ENCODE results near the gene TXNDC12.

The TXNDC12 gene

GRCh38 chr1:52098139-52098871 is 43.3 kb upstream of the TXNDC12 start:
- CTCF ChIA-PET = no interaction called here
- Histone ChIP-seq H3K4me1 (ENCODE audit: control insufficient read depth, insufficient read depth, low read length) (no peaks in the 10 kb centered on the region), H3K4me3 (ENCODE audit: low read depth, low read length) (no peak overlapping the region), H3K36me3 (ENCODE audit: control insufficient read depth in 2 of 2, insufficient read depth in 1 of 2, low read length in 2 of 2) (no peaks in the 10 kb centered on the region), H3K27ac (ENCODE audit: extremely low read depth, low read depth, low read length) (no peak overlapping the region), H3K9me3 (ENCODE audit: control insufficient read depth, insufficient read depth, low read depth, low read length) (no peaks in the 10 kb centered on the region)
- POLR2A ChIA-PET = interaction anchor here (0.6 kb wide), 1 partner anchor 217 kb away, joined by 4 read pairs; no protein-coding TSS in a partner anchor
- TF ChIP-seq ZNF114 (tag by site-specific recombination; IDR thresholded peaks at IDR 0.05) (no peak), ZBTB49 (tag by site-specific recombination; IDR thresholded peaks at IDR 0.05; ENCODE audit: low read depth) (no peak), ZBTB17 (tag by site-specific recombination; IDR thresholded peaks at IDR 0.05) (peak; percentile 56), ZSCAN4 (tag by site-specific recombination; IDR thresholded peaks at IDR 0.05) (peak; percentile 72), ZNF610 (tag by site-specific recombination; IDR thresholded peaks at IDR 0.05; ENCODE audit: borderline replicate concordance) (peak; percentile 82; the same call in 1 of the 2 replicates), SCRT2 (tag by site-specific recombination; IDR thresholded peaks at IDR 0.05) (no peak), ZNF513 (tag by site-specific recombination; IDR thresholded peaks at IDR 0.05) (no peak), FEZF1 (tag by site-specific recombination; IDR thresholded peaks at IDR 0.05) (no peak), ZNF621 (tag by site-specific recombination; IDR thresholded peaks at IDR 0.05) (no peak), ZNF416 (tag by site-specific recombination; IDR thresholded peaks at IDR 0.05) (no peak), ZNF248 (tag by site-specific recombination; IDR thresholded peaks at IDR 0.05) (no peak), ZNF10 (tag by site-specific recombination; IDR thresholded peaks at IDR 0.05) (no peak), HOXD13 (CRISPR knock-in tag; IDR thresholded peaks at IDR 0.05; ENCODE audit: borderline replicate concordance) (no peak), ZNF449 (tag by site-specific recombination; IDR thresholded peaks at IDR 0.05) (no peak), ZNF221 (tag by site-specific recombination; IDR thresholded peaks at IDR 0.05; ENCODE audit: borderline replicate concordance) (no peak), ZNF473 (tag by site-specific recombination; IDR thresholded peaks at IDR 0.05) (no peak), ZNF664 (tag by site-specific recombination; IDR thresholded peaks at IDR 0.05) (no peak), SP2 (tag by site-specific recombination; IDR thresholded peaks at IDR 0.05) (no peak), REPIN1 (tag by site-specific recombination; IDR thresholded peaks at IDR 0.05; ENCODE audit: low read depth) (no peak), TRIM28 (IDR thresholded peaks at IDR 0.05; ENCODE audit: borderline replicate concordance, low read length) (no peak), IKZF3 (tag by site-specific recombination; IDR thresholded peaks at IDR 0.05) (no peak), ZNF549 (tag by site-specific recombination; IDR thresholded peaks at IDR 0.05) (no peak)
- TF ChIP-seq, protein P1, sequence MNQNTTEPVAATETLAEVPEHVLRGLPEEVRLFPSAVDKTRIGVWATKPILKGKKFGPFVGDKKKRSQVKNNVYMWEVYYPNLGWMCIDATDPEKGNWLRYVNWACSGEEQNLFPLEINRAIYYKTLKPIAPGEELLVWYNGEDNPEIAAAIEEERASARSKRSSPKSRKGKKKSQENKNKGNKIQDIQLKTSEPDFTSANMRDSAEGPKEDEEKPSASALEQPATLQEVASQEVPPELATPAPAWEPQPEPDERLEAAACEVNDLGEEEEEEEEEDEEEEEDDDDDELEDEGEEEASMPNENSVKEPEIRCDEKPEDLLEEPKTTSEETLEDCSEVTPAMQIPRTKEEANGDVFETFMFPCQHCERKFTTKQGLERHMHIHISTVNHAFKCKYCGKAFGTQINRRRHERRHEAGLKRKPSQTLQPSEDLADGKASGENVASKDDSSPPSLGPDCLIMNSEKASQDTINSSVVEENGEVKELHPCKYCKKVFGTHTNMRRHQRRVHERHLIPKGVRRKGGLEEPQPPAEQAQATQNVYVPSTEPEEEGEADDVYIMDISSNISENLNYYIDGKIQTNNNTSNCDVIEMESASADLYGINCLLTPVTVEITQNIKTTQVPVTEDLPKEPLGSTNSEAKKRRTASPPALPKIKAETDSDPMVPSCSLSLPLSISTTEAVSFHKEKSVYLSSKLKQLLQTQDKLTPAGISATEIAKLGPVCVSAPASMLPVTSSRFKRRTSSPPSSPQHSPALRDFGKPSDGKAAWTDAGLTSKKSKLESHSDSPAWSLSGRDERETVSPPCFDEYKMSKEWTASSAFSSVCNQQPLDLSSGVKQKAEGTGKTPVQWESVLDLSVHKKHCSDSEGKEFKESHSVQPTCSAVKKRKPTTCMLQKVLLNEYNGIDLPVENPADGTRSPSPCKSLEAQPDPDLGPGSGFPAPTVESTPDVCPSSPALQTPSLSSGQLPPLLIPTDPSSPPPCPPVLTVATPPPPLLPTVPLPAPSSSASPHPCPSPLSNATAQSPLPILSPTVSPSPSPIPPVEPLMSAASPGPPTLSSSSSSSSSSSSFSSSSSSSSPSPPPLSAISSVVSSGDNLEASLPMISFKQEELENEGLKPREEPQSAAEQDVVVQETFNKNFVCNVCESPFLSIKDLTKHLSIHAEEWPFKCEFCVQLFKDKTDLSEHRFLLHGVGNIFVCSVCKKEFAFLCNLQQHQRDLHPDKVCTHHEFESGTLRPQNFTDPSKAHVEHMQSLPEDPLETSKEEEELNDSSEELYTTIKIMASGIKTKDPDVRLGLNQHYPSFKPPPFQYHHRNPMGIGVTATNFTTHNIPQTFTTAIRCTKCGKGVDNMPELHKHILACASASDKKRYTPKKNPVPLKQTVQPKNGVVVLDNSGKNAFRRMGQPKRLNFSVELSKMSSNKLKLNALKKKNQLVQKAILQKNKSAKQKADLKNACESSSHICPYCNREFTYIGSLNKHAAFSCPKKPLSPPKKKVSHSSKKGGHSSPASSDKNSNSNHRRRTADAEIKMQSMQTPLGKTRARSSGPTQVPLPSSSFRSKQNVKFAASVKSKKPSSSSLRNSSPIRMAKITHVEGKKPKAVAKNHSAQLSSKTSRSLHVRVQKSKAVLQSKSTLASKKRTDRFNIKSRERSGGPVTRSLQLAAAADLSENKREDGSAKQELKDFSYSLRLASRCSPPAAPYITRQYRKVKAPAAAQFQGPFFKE (tag by site-specific recombination; IDR thresholded peaks at IDR 0.05; ENCODE audit: borderline replicate concordance) = no peak
- TF ChIP-seq, protein P2, sequence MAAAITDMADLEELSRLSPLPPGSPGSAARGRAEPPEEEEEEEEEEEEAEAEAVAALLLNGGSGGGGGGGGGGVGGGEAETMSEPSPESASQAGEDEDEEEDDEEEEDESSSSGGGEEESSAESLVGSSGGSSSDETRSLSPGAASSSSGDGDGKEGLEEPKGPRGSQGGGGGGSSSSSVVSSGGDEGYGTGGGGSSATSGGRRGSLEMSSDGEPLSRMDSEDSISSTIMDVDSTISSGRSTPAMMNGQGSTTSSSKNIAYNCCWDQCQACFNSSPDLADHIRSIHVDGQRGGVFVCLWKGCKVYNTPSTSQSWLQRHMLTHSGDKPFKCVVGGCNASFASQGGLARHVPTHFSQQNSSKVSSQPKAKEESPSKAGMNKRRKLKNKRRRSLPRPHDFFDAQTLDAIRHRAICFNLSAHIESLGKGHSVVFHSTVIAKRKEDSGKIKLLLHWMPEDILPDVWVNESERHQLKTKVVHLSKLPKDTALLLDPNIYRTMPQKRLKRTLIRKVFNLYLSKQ (tag by site-specific recombination; IDR thresholded peaks at IDR 0.05; ENCODE audit: borderline replicate concordance) = no peak
